ENCODE data around the gene FBXL16. TPM values are rescaled to one million over a fixed set of nuclear protein-coding genes. Genes with fewer than 3 reads are reported as not detected.

FBXL16 gene
- total and polyA plus RNA-seq, 9 of the 15 experiments (the other 6 are each of a cell fraction or from before 2014, with no cell fraction given) = 0.21 to 8.2 (median 1.7) TPM

GRCh38 chr16:735982-736453 lies 30.4 kb upstream of the FBXL16 start:
- in situ Hi-C loops (cut with MboI) = no loop called here
- TF ChIP-seq ZNF583 (CRISPR knock-in tag; IDR thresholded peaks at IDR 0.05) = no peak
- TF ChIP-seq ZBTB33 (CRISPR knock-in tag; IDR thresholded peaks at IDR 0.05) = peak; percentile 59; the same call in 1 of the 2 replicates
- peak; percentile 71 for TF ChIP-seq MAFG (tag; conservative IDR thresholded peaks at IDR 0.05)
- peak; percentile 24 for TF ChIP-seq PRDM10 (IDR thresholded peaks at IDR 0.05; ENCODE audit: partially characterized antibody)
- 0 out of 2 replicates have a peak, but pooled peaks have one; percentile 22 for TF ChIP-seq DPF2 (IDR thresholded peaks at IDR 0.05)
- TF ChIP-seq PHF21A (IDR thresholded peaks at IDR 0.05; ENCODE audit: borderline replicate concordance, low read depth) = peak; percentile 57; the same call in 1 of the 2 replicates
- no peak for TF ChIP-seq CC2D1A (IDR thresholded peaks at IDR 0.05)
- TF ChIP-seq TSC22D4 (tag; IDR thresholded peaks at IDR 0.05) = no peak
- no peak for TF ChIP-seq ATF6 (CRISPR knock-in tag; IDR thresholded peaks at IDR 0.05)
- 0 out of 2 replicates have a peak, but pooled peaks have one; percentile 8 for TF ChIP-seq CBFA2T3 (IDR thresholded peaks at IDR 0.05)
- no peak for TF ChIP-seq HSF4 (CRISPR knock-in tag; IDR thresholded peaks at IDR 0.05; ENCODE audit: borderline replicate concordance)
- TF ChIP-seq ZNF316 (IDR thresholded peaks at IDR 0.05) = peak; percentile 55
- peak; percentile 72 for FAIRE-seq
- Histone ChIP-seq H2AFZ (ENCODE audit: low read depth, low read length) (no peak overlapping the region), H3K36me3 (ENCODE audit: control insufficient read depth, insufficient read depth, low read length) (peaks cover 78% of the 10 kb centered on the region; the same call in 2 of the 3 replicates), H3K4me2 (ENCODE audit: insufficient read depth, low read length) (no peak overlapping the region), H3K27me3 (ENCODE audit: control insufficient read depth in 2 of 2, insufficient read depth in 2 of 2, low read length in 2 of 2) (no peaks in the 10 kb centered on the region), H3K9ac (ENCODE audit: insufficient read depth in 1 of 2, low read depth in 2 of 2, low read length in 2 of 2) (peak overlapping the region in 1 of 2 experiments; percentile 89; a peak in 2 of 4 replicates), H3K79me2 (ENCODE audit: control insufficient read depth, insufficient read depth, low read length) (peaks cover 15% of the 10 kb centered on the region), H3K4me3 (no peak overlapping the region), H3K27ac (ENCODE audit: extremely low read depth, low read depth, low read length) (peak overlapping the region; percentile 32; the same call in 2 of the 3 replicates), H3K9me3 (replicated peaks; ENCODE audit: control insufficient read depth, insufficient read depth, low read depth, low read length) (no peaks in the 10 kb centered on the region), H3K4me1 (replicated peaks in 1 of 2; ENCODE audit: control insufficient read depth in 2 of 2, insufficient read depth in 2 of 2, low read length in 2 of 2) (peaks cover 18 to 91% of the 10 kb centered on the region in 2 experiments), H3K9me1 (ENCODE audit: control insufficient read depth, insufficient read depth, low read length) (peaks cover 6% of the 10 kb centered on the region), H4K20me1 (replicated peaks; ENCODE audit: control insufficient read depth, insufficient read depth, low read length) (no peaks in the 10 kb centered on the region; the same call in 1 of the 2 replicates)
- ATAC-seq = no peak
- DNase-seq (ENCODE audit: extremely low read depth in 1 of 4, low spot score in 3 of 4) = no peak
- ChIA-PET CTCF (ENCODE audit: low intra/inter-chr PET ratio) (no interaction called here), POLR2A (interaction anchor here (0.6 to 3.5 kb wide), 8 partner anchors 9 to 150 kb away, joined by 3 to 25 read pairs (median 4); partner anchors contain the start of genes ANTKMT, CCDC78 and HAGHL)
- 62% methylated on average over 13 of the region's 13 CpGs for WGBS (ENCODE audit: insufficient coverage, low coverage, missing lambda C conversion rate)
- intact Hi-C loops (cut with micrococcal nuclease) = no loop called here
- no TSS peak for BruUV-seq (replicated peaks)

Measured in K562 (cell line).